Neural cell (in vitro differentiated cells): ENCODE results near the gene LRRC15. TPM values are rescaled to one million over a fixed set of nuclear protein-coding genes. Genes with fewer than 3 reads are reported as not detected.

Experiments
- H2AFZ ChIP-seq: fragments of 200-600, 300-800 bp; sonication (generic), shearing (Covaris generic); 2 replicates; pipeline ENCODE4 v1.6.0; 2014; ENCODE audit warnings: low read depth, mild to moderate bottlenecking, antibody characterized with exemption, low read length, moderate library complexity
- H3F3A ChIP-seq: fragments of 200-600 bp; shearing (Covaris generic); 2 replicates; pipeline ENCODE4 v1.6.1; 2016; ENCODE audit warnings: mild to moderate bottlenecking, moderate library complexity, mixed read lengths, antibody characterized with exemption, low read length; ENCODE audit not compliant: insufficient read depth, poor library complexity, severe bottlenecking
- H3K27ac ChIP-seq: fragments of 200-600, 300-800 bp; sonication (generic), shearing (Covaris generic); 2 replicates; pipeline ENCODE4 v1.5.1; 2014; ENCODE audit warnings: mild to moderate bottlenecking, low read length, moderate library complexity
- H3K27me3 ChIP-seq: fragments of 300-800, 200-600 bp; sonication (generic), shearing (Covaris generic); 2 replicates; pipeline ENCODE4 v1.6.0; 2014; ENCODE audit warnings: mild to moderate bottlenecking, low read depth, low read length, moderate library complexity; ENCODE audit not compliant: insufficient read depth
- H3K36me3 ChIP-seq: fragments of 300-800, 200-600 bp; sonication (generic), shearing (Covaris generic); 2 replicates; pipeline ENCODE4 v1.5.1; 2014; ENCODE audit warnings: mild to moderate bottlenecking, antibody characterized with exemption, low read length, moderate library complexity; ENCODE audit not compliant: insufficient read depth
- H3K4me2 ChIP-seq: fragments of 300-800, 200-600 bp; sonication (generic), shearing (Covaris generic); 2 replicates; pipeline ENCODE4 v1.6.0; 2014; ENCODE audit warnings: mild to moderate bottlenecking, low read length
- H3K4me3 ChIP-seq: fragments of 300-800, 200-600 bp; sonication (generic), shearing (Covaris generic); 2 replicates; pipeline ENCODE4 v1.5.1; 2014; ENCODE audit warnings: mild to moderate bottlenecking, low read length, moderate library complexity
- H3K79me2 ChIP-seq: fragments of 200-600 bp; shearing (Covaris generic); replicated peaks from 2 replicates; pipeline ENCODE4 v1.6.0; 2014; ENCODE audit warnings: mild to moderate bottlenecking, low read length, moderate library complexity; ENCODE audit not compliant: insufficient read depth
- H3K9ac ChIP-seq: fragments of 300-800, 200-600 bp; sonication (generic), shearing (Covaris generic); 2 replicates; pipeline ENCODE4 v1.6.1; 2016; ENCODE audit warnings: mild to moderate bottlenecking, low read length, mixed read lengths
- H3K9me2 ChIP-seq: fragments of 200-600 bp; shearing (Covaris generic); 2 replicates; pipeline ENCODE4 v1.6.1; 2016; ENCODE audit warnings: mild to moderate bottlenecking, low read length, mixed read lengths; ENCODE audit not compliant: insufficient read depth
- H3K9me3 ChIP-seq: fragments of 200-600, 300-800 bp; sonication (generic), shearing (Covaris generic); 2 replicates; pipeline ENCODE4 v1.6.1; 2016; ENCODE audit warnings: mild to moderate bottlenecking, mixed run types, low read length, moderate library complexity, mixed read lengths
- H4K20me1 ChIP-seq: fragments of 200-600 bp; shearing (Covaris generic); 2 replicates; pipeline ENCODE4 v1.6.1; 2016; ENCODE audit warnings: mild to moderate bottlenecking, mixed run types; ENCODE audit not compliant: insufficient read depth
- CTCF ChIP-seq: fragments of 450-650 bp; IDR thresholded peaks from 2 replicates; pipeline ENCODE4 v1.5.1; 2014; ENCODE audit warnings: antibody characterized with exemption, mild to moderate bottlenecking, moderate library complexity; ENCODE audit not compliant: poor library complexity, severe bottlenecking
- EP300 ChIP-seq: fragments of 450-650 bp; conservative IDR thresholded peaks from 2 replicates; pipeline ENCODE4 v1.6.1; 2014; ENCODE audit warnings: antibody characterized with exemption, mild to moderate bottlenecking, moderate library complexity; ENCODE audit not compliant: poor library complexity, severe bottlenecking
- EZH2 ChIP-seq: fragments of 200-600, 300-800 bp; shearing (Covaris generic), sonication (generic); IDR thresholded peaks from 2 replicates; pipeline ENCODE4 v1.6.1; 2014; ENCODE audit warnings: antibody characterized with exemption, low read length, borderline replicate concordance, mild to moderate bottlenecking; ENCODE audit not compliant: insufficient read depth, poor library complexity, severe bottlenecking
- MXI1 ChIP-seq: fragments of 450-650 bp; conservative IDR thresholded peaks from 2 replicates; pipeline ENCODE4 v1.6.1; 2014; ENCODE audit warnings: antibody characterized with exemption, mild to moderate bottlenecking; ENCODE audit not compliant: poor library complexity, severe bottlenecking
- POLR2AphosphoS5 ChIP-seq: IDR thresholded peaks from 2 replicates; pipeline ENCODE4 v1.6.1; 2012
- RAD21 ChIP-seq: fragments of 450-650 bp; conservative IDR thresholded peaks from 2 replicates; pipeline ENCODE4 v1.6.1; 2014; ENCODE audit warnings: antibody characterized with exemption, mild to moderate bottlenecking, moderate library complexity
- REST ChIP-seq: IDR thresholded peaks from 2 replicates; pipeline ENCODE4 v1.6.1; 2012; ENCODE audit warnings: borderline replicate concordance
- SMC3 ChIP-seq: fragments of 450-650 bp; conservative IDR thresholded peaks from 2 replicates; pipeline ENCODE4 v1.6.1; 2014; ENCODE audit warnings: antibody characterized with exemption, mild to moderate bottlenecking, moderate library complexity; ENCODE audit not compliant: poor library complexity
- TAF1 ChIP-seq: IDR thresholded peaks from 2 replicates; pipeline ENCODE4 v1.6.1; 2012; ENCODE audit warnings: low read depth
- polyA plus RNA-seq: library from polyadenylated mRNA; depleted of rRNA; stranded (reverse); fragments of >200 nt; gene quantifications from 2 replicates; pipeline ENCODE4 v1.2.3, GENCODE V29; 2014

LRRC15 gene
- polyA plus RNA-seq, 1 donor from 2014 or later, result not detected

GRCh38 chr3:194346621-194347020 is 22.9 kb downstream of the LRRC15 start:
- TF ChIP-seq TAF1, result no peak
- TF ChIP-seq MXI1, result no peak
- no peak for TF ChIP-seq EP300
- TF ChIP-seq RAD21, result no peak
- TF ChIP-seq SMC3, result no peak
- TF ChIP-seq EZH2, result no peak
- no peak for TF ChIP-seq REST
- no peak for TF ChIP-seq POLR2AphosphoS5
- no peaks in the 10 kb centered on the region for H3K9me3 ChIP-seq
- no peaks in the 10 kb centered on the region for H3F3A ChIP-seq
- no peak overlapping the region for H3K27ac ChIP-seq
- no peaks in the 10 kb centered on the region for H4K20me1 ChIP-seq
- no peaks in the 10 kb centered on the region for H3K27me3 ChIP-seq
- no peak overlapping the region for H3K4me2 ChIP-seq
- H3K9me2 ChIP-seq, result no peaks in the 10 kb centered on the region
- H3K4me3 ChIP-seq, result no peak overlapping the region
- no peaks in the 10 kb centered on the region for H3K79me2 ChIP-seq
- no peaks in the 10 kb centered on the region for H3K36me3 ChIP-seq
- H2AFZ ChIP-seq, result no peak overlapping the region
- H3K9ac ChIP-seq, result no peak overlapping the region

GRCh38 chr3:194346035-194346434 is 23.5 kb downstream of the LRRC15 start:
- Histone ChIP-seq H3K36me3 (no peaks in the 10 kb centered on the region), H3K9ac (no peak overlapping the region), H3K4me3 (no peak overlapping the region), H3K9me2 (no peaks in the 10 kb centered on the region), H3F3A (no peaks in the 10 kb centered on the region), H3K4me2 (no peak overlapping the region), H3K27ac (no peak overlapping the region), H3K9me3 (no peaks in the 10 kb centered on the region), H3K79me2 (no peaks in the 10 kb centered on the region), H2AFZ (no peak overlapping the region), H3K27me3 (no peaks in the 10 kb centered on the region), H4K20me1 (no peaks in the 10 kb centered on the region)
- TF ChIP-seq POLR2AphosphoS5 (no peak), TAF1 (no peak), SMC3 (no peak)

- Histone ChIP-seq H3K9me2 (no peaks in the 10 kb centered on the region), H3K9me3 (no peaks in the 10 kb centered on the region), H3K27ac (no peak overlapping the region), H3K4me3 (no peak overlapping the region), H3K9ac (no peak overlapping the region), H3K36me3 (no peaks in the 10 kb centered on the region), H3F3A (no peaks in the 10 kb centered on the region), H3K4me2 (no peak overlapping the region), H3K27me3 (no peaks in the 10 kb centered on the region), H4K20me1 (no peaks in the 10 kb centered on the region), H3K79me2 (no peaks in the 10 kb centered on the region), H2AFZ (no peak overlapping the region)
- TF ChIP-seq CTCF (peak; percentile 72), RAD21 (peak; percentile 47), SMC3 (peak; percentile 61), POLR2AphosphoS5 (no peak)
Observed at GRCh38 chr3:194344012-194344411, 25.5 kb downstream of the LRRC15 start.
